OCI-LY7 (cell line): ENCODE results near the gene EDAR. TPM values are rescaled to one million over a fixed set of nuclear protein-coding genes. Genes with fewer than 3 reads are reported as not detected.

Experiments
- BruUV-seq: library from RNA; stranded (reverse); fragments of 400-500 nt; replicated peaks from 2 replicates; lab custom pipeline; 2021; lab: Mats Ljungman, UMichigan
- CTCF ChIA-PET: fragments of 300-600 bp; sonication (Branson Sonifier 250); formaldehyde crosslinking; loops from one replicate; lab custom pipeline; 2022; ENCODE audit warnings: antibody characterized with exemption; ENCODE audit not compliant: unreplicated experiment; lab: Charles Lee
- POLR2A ChIA-PET: fragments of 300-600 bp; sonication (Branson Sonifier 250); formaldehyde crosslinking; loops from one replicate; lab custom pipeline; 2022; ENCODE audit warnings: antibody characterized with exemption; lab: Charles Lee
- DNase-seq: peaks from one replicate; pipeline ENCODE4 v3.0.0-alpha.2; 2015; ENCODE audit warnings: low spot score
- H2AFZ ChIP-seq: fragments of 200-600 bp; sonication (generic), shearing (Covaris generic); 2 replicates; pipeline ENCODE4 v1.6.1; 2014; ENCODE audit warnings: mild to moderate bottlenecking, antibody characterized with exemption, low read length, moderate library complexity
- H3K27ac ChIP-seq: fragments of 200-600 bp; sonication (generic); 2 replicates; pipeline ENCODE4 v1.5.1; 2014; ENCODE audit warnings: mixed run types, low read depth, mild to moderate bottlenecking, moderate library complexity, low read length, inconsistent platforms; ENCODE audit not compliant: poor library complexity, severe bottlenecking
- H3K36me3 ChIP-seq: fragments of 200-600 bp; sonication (generic); 2 replicates; pipeline ENCODE4 v1.6.1; 2014; ENCODE audit warnings: mild to moderate bottlenecking, antibody characterized with exemption, low read length, moderate library complexity, mixed read lengths; ENCODE audit not compliant: insufficient read depth
- H3K4me1 ChIP-seq: fragments of 200-600 bp; sonication (generic); 2 replicates; pipeline ENCODE4 v1.5.1; 2014; ENCODE audit warnings: mild to moderate bottlenecking, low read length; ENCODE audit not compliant: insufficient read depth, poor library complexity, severe bottlenecking
- H3K4me2 ChIP-seq: fragments of 200-600 bp; sonication (generic); 2 replicates; pipeline ENCODE4 v1.6.1; 2014; ENCODE audit warnings: mild to moderate bottlenecking, low read length
- H3K4me3 ChIP-seq: fragments of 200-600 bp; sonication (generic); 2 replicates; pipeline ENCODE4 v1.5.1; 2014; ENCODE audit warnings: mild to moderate bottlenecking, low read depth, low read length; ENCODE audit not compliant: poor library complexity, severe bottlenecking
- H3K79me2 ChIP-seq: fragments of 200-600 bp; sonication (generic); 2 replicates; pipeline ENCODE4 v1.6.1; 2016; ENCODE audit warnings: low read depth, mild to moderate bottlenecking, low read length, moderate library complexity, mixed read lengths; ENCODE audit not compliant: insufficient read depth
- H3K9me2 ChIP-seq: fragments of 200-600 bp; sonication (generic); 2 replicates; pipeline ENCODE4 v1.6.1; 2016; ENCODE audit warnings: mild to moderate bottlenecking, low read length, mixed read lengths; ENCODE audit not compliant: insufficient read depth
- H3K9me3 ChIP-seq: fragments of 200-600 bp; sonication (generic); 2 replicates; pipeline ENCODE4 v1.6.1; 2014; ENCODE audit warnings: mild to moderate bottlenecking, mixed run types, low read length, mixed read lengths
- H4K20me1 ChIP-seq: fragments of 200-600 bp; sonication (generic); 2 replicates; pipeline ENCODE4 v1.6.1; 2014; ENCODE audit warnings: mild to moderate bottlenecking, antibody characterized with exemption, low read length, moderate library complexity, mixed read lengths; ENCODE audit not compliant: insufficient read depth
- CTCF ChIP-seq: fragments of 200-600 bp; sonication (generic); conservative IDR thresholded peaks from 2 replicates; pipeline ENCODE4 v1.5.1; 2014; ENCODE audit warnings: mild to moderate bottlenecking, antibody characterized with exemption, low read length, moderate library complexity, mixed read lengths
- EZH2phosphoT487 ChIP-seq: fragments of 200-600 bp; sonication (generic); IDR thresholded peaks from 2 replicates; pipeline ENCODE4 v1.6.1; 2018; ENCODE audit warnings: low read depth, borderline replicate concordance, mild to moderate bottlenecking, mixed run types, antibody characterized with exemption, low read length, moderate library complexity, mixed read lengths
- intact Hi-C: fragments of 100-400 bp; cut with micrococcal nuclease; formaldehyde crosslinking; loops from one replicate; pipeline ENCODE4 v1.10.0; 2022; ENCODE audit not compliant: unreplicated experiment
- total RNA-seq, 2 experiments: library from RNA; depleted of rRNA in 1 of 2; stranded (reverse); fragments of >200 nt in 1 of 2; shearing (Covaris generic) in 1 of 2; gene quantifications; 2 replicates each; pipeline ENCODE4 v1.2.3, GENCODE V29; 2014 to 2022

The EDAR gene
- total RNA-seq, 2 experiments from 2014 or later = not detected

GRCh38 chr2:108855194-108855593 lies 133.8 kb downstream of the EDAR start:
- ChIA-PET POLR2A (no interaction called here), CTCF (no interaction called here)
- DNase-seq = peak; percentile 21
- H3K4me1 ChIP-seq = no peaks in the 10 kb centered on the region
- intact Hi-C loops = no loop called here
- no peak overlapping the region for H3K4me2 ChIP-seq
- no TSS peak for BruUV-seq
- peaks cover 73% of the 10 kb centered on the region for H3K36me3 ChIP-seq
- no peak overlapping the region for H3K27ac ChIP-seq
- no peaks in the 10 kb centered on the region for H3K9me3 ChIP-seq
- TF ChIP-seq EZH2phosphoT487 (no peak), CTCF (peak; percentile 67)
- no peaks in the 10 kb centered on the region for H3K79me2 ChIP-seq
- H4K20me1 ChIP-seq = no peaks in the 10 kb centered on the region
- no peak overlapping the region for H3K4me3 ChIP-seq
- no peaks in the 10 kb centered on the region for H3K9me2 ChIP-seq
- no peak overlapping the region for H2AFZ ChIP-seq

GRCh38 chr2:108854484-108854883 lies 134.5 kb downstream of the EDAR start:
- ChIA-PET POLR2A (interaction anchor here (1.0 kb wide), 2 partner anchors 9 to 14 kb away, joined by 3 to 4 read pairs; no protein-coding TSS in a partner anchor), CTCF (no interaction called here)

More at GRCh38 chr2:108854484-108854883, 134.5 kb downstream of the EDAR start:
- peaks cover 80% of the 10 kb centered on the region for H3K36me3 ChIP-seq
- intact Hi-C loops = no loop called here
- H3K4me2 ChIP-seq = no peak overlapping the region
- no peak overlapping the region for H2AFZ ChIP-seq
- no peaks in the 10 kb centered on the region for H3K9me3 ChIP-seq
- no peak overlapping the region for H3K27ac ChIP-seq
- TF ChIP-seq EZH2phosphoT487 (no peak), CTCF (no peak)
- no peaks in the 10 kb centered on the region for H3K9me2 ChIP-seq
- no peaks in the 10 kb centered on the region for H4K20me1 ChIP-seq
- no peak for DNase-seq
- no peaks in the 10 kb centered on the region for H3K79me2 ChIP-seq
- H3K4me3 ChIP-seq = no peak overlapping the region
- no peaks in the 10 kb centered on the region for H3K4me1 ChIP-seq
- no TSS peak for BruUV-seq
